ENCODE measurements around the gene HCAR1.

The HCAR1 gene

GRCh38 chr12:122738571-122738970 is 7.9 kb upstream of the HCAR1 start:
- H3K18ac ChIP-seq (ENCODE audit: low read length) = no peak overlapping the region
- no peaks in the 10 kb centered on the region for H3K79me2 ChIP-seq (ENCODE audit: control insufficient read depth, insufficient read depth, low read length)
- no peak overlapping the region for H2BK5ac ChIP-seq (ENCODE audit: low read length)
- no peak for DNase-seq
- H4K5ac ChIP-seq (ENCODE audit: low read length) = no peak overlapping the region
- no peak overlapping the region for H3K4me2 ChIP-seq (ENCODE audit: low read length)
- no peak overlapping the region for H3K56ac ChIP-seq (ENCODE audit: low read length)
- no peak overlapping the region for H2BK120ac ChIP-seq (ENCODE audit: low read depth, low read length)
- no peaks in the 10 kb centered on the region for H3K4me1 ChIP-seq (ENCODE audit: control insufficient read depth, low read depth, low read length)
- H2BK15ac ChIP-seq (replicated peaks; ENCODE audit: low read depth) = no peak overlapping the region
- no peak overlapping the region for H3K9ac ChIP-seq (ENCODE audit: low read length)
- no peaks in the 10 kb centered on the region for H3K79me1 ChIP-seq (ENCODE audit: low read length)
- H3K27ac ChIP-seq (ENCODE audit: low read depth, low read length) = no peak overlapping the region
- H3K27me3 ChIP-seq (ENCODE audit: insufficient read depth, low read length, poor library complexity) = no peaks in the 10 kb centered on the region
- WGBS (ENCODE audit: extremely low coverage, insufficient coverage, low lambda C conversion rate) = no CpG with 5 or more reads among the region's 7 CpGs
- no peak overlapping the region for H3K4me3 ChIP-seq (ENCODE audit: low read length)
- no peak overlapping the region for H3K23ac ChIP-seq (ENCODE audit: low read length)
- H2AK5ac ChIP-seq (ENCODE audit: low read length) = no peak overlapping the region
- H3K4ac ChIP-seq (ENCODE audit: low read depth, low read length) = no peak overlapping the region
- no peaks in the 10 kb centered on the region for H3K36me3 ChIP-seq (ENCODE audit: control insufficient read depth, insufficient read depth, low read length)
- H4K8ac ChIP-seq (ENCODE audit: low read depth, low read length) = no peak overlapping the region

DNA sequence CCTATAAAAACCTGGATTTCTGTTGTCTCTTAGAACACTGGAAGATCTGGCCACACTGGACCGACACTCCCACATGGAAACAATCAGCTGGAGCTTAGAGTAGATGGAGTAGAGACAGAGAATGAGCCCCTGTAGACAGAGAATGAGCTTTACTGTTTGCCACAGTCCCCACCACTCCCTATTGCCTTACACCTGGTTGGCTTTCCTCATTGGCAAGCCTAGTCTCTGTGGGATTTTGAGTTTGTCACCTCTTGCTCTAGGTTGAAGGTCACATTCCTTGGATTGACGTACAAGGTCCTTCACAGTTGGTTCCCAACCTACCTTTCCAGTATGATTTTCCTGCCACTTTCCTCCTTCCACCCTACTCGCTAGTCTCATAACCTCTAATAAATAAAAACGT is 2.0 kb upstream of the HCAR1 start:
- Histone ChIP-seq H3K18ac (ENCODE audit: low read length) (no peak overlapping the region), H3K56ac (ENCODE audit: low read length) (no peak overlapping the region), H2AK5ac (ENCODE audit: low read length) (no peak overlapping the region), H3K4me2 (ENCODE audit: low read length) (no peak overlapping the region), H3K4ac (ENCODE audit: low read depth, low read length) (no peak overlapping the region), H2BK5ac (ENCODE audit: low read length) (no peak overlapping the region), H4K5ac (ENCODE audit: low read length) (no peak overlapping the region), H2BK120ac (ENCODE audit: low read depth, low read length) (no peak overlapping the region), H3K27me3 (ENCODE audit: insufficient read depth, low read length, poor library complexity) (no peaks in the 10 kb centered on the region), H3K9ac (ENCODE audit: low read length) (no peak overlapping the region), H3K79me2 (ENCODE audit: control insufficient read depth, insufficient read depth, low read length) (no peaks in the 10 kb centered on the region), H3K23ac (ENCODE audit: low read length) (no peak overlapping the region), H3K4me3 (ENCODE audit: low read length) (no peak overlapping the region), H3K4me1 (ENCODE audit: control insufficient read depth, low read depth, low read length) (no peaks in the 10 kb centered on the region), H2BK15ac (replicated peaks; ENCODE audit: low read depth) (no peak overlapping the region), H4K8ac (ENCODE audit: low read depth, low read length) (no peak overlapping the region), H3K79me1 (ENCODE audit: low read length) (no peaks in the 10 kb centered on the region), H3K36me3 (ENCODE audit: control insufficient read depth, insufficient read depth, low read length) (no peaks in the 10 kb centered on the region), H3K27ac (ENCODE audit: low read depth, low read length) (no peak overlapping the region)
- no CpG with 5 or more reads among the region's 4 CpGs for WGBS (ENCODE audit: extremely low coverage, insufficient coverage, low lambda C conversion rate)
- DNase-seq = no peak

- no CpG with 5 or more reads among the region's 3 CpGs for WGBS (ENCODE audit: extremely low coverage, insufficient coverage, low lambda C conversion rate)
- Histone ChIP-seq H3K18ac (ENCODE audit: low read length) (no peak overlapping the region), H2BK5ac (ENCODE audit: low read length) (no peak overlapping the region), H3K79me1 (ENCODE audit: low read length) (no peaks in the 10 kb centered on the region), H3K56ac (ENCODE audit: low read length) (no peak overlapping the region), H2BK15ac (replicated peaks; ENCODE audit: low read depth) (no peak overlapping the region), H3K4me3 (ENCODE audit: low read length) (no peak overlapping the region), H3K79me2 (ENCODE audit: control insufficient read depth, insufficient read depth, low read length) (no peaks in the 10 kb centered on the region), H3K9ac (ENCODE audit: low read length) (no peak overlapping the region), H3K4me2 (ENCODE audit: low read length) (no peak overlapping the region), H3K27ac (ENCODE audit: low read depth, low read length) (no peak overlapping the region), H4K5ac (ENCODE audit: low read length) (no peak overlapping the region), H3K23ac (ENCODE audit: low read length) (no peak overlapping the region), H3K4me1 (ENCODE audit: control insufficient read depth, low read depth, low read length) (no peaks in the 10 kb centered on the region), H4K8ac (ENCODE audit: low read depth, low read length) (no peak overlapping the region), H3K36me3 (ENCODE audit: control insufficient read depth, insufficient read depth, low read length) (no peaks in the 10 kb centered on the region), H2AK5ac (ENCODE audit: low read length) (no peak overlapping the region), H3K27me3 (ENCODE audit: insufficient read depth, low read length, poor library complexity) (no peaks in the 10 kb centered on the region), H3K4ac (ENCODE audit: low read depth, low read length) (no peak overlapping the region), H2BK120ac (ENCODE audit: low read depth, low read length) (no peak overlapping the region)
- DNase-seq = no peak
Measured at GRCh38 chr12:122732170-122732569, 1.5 kb upstream of the HCAR1 start.

DNA sequence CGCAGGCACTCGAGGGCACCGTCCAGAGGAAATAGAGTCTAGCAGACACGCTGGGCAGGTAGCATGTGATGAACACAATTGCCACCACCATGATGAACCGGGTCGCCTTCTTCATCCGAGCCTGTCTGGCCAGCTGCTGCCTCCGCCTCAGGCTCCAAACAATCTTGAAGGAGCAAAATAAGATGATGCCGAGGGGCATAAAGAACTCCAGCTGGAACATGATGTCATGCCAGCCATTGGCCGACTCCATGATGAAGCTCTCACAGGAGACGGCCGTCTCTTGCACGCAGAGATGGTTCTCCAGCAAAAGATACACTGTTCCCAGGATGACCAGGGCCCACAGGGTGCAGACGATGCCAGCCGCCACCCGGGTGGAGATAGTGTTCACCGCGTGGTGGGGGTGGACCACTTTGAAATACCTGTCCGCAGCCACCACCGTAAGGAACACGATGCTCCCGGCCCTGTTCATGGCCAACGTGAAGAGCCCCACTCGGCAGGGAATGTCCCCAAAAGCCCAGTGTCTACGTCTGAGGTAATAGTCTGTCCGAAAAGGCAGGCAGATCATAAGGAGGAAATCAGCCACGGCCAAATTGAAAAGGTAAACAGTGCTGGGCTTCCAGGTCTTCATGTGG is 945 bp downstream of the HCAR1 start:
- Histone ChIP-seq H3K4ac (ENCODE audit: low read depth, low read length) (no peak overlapping the region), H2AK5ac (ENCODE audit: low read length) (peak overlapping the region; percentile 18), H2BK5ac (ENCODE audit: low read length) (no peak overlapping the region), H3K4me3 (ENCODE audit: low read length) (no peak overlapping the region), H3K79me2 (ENCODE audit: control insufficient read depth, insufficient read depth, low read length) (no peaks in the 10 kb centered on the region), H3K27ac (ENCODE audit: low read depth, low read length) (no peak overlapping the region), H3K9ac (ENCODE audit: low read length) (no peak overlapping the region), H3K36me3 (ENCODE audit: control insufficient read depth, insufficient read depth, low read length) (no peaks in the 10 kb centered on the region), H3K4me1 (ENCODE audit: control insufficient read depth, low read depth, low read length) (no peaks in the 10 kb centered on the region), H3K23ac (ENCODE audit: low read length) (peak overlapping the region; percentile 66), H3K4me2 (ENCODE audit: low read length) (no peak overlapping the region), H3K18ac (ENCODE audit: low read length) (no peak overlapping the region), H3K27me3 (ENCODE audit: insufficient read depth, low read length, poor library complexity) (no peaks in the 10 kb centered on the region), H4K5ac (ENCODE audit: low read length) (no peak overlapping the region), H2BK15ac (replicated peaks; ENCODE audit: low read depth) (no peak overlapping the region), H2BK120ac (ENCODE audit: low read depth, low read length) (no peak overlapping the region), H3K79me1 (ENCODE audit: low read length) (no peaks in the 10 kb centered on the region), H4K8ac (ENCODE audit: low read depth, low read length) (no peak overlapping the region), H3K56ac (ENCODE audit: low read length) (peak overlapping the region; percentile 42)
- no CpG with 5 or more reads among the region's 27 CpGs for WGBS (ENCODE audit: extremely low coverage, insufficient coverage, low lambda C conversion rate)
- no peak for DNase-seq

- no peak overlapping the region for H2BK120ac ChIP-seq (ENCODE audit: low read depth, low read length)
- no peaks in the 10 kb centered on the region for H3K27me3 ChIP-seq (ENCODE audit: insufficient read depth, low read length, poor library complexity)
- no peak overlapping the region for H2BK15ac ChIP-seq (replicated peaks; ENCODE audit: low read depth)
- H3K36me3 ChIP-seq (ENCODE audit: control insufficient read depth, insufficient read depth, low read length) = no peaks in the 10 kb centered on the region
- no peaks in the 10 kb centered on the region for H3K4me1 ChIP-seq (ENCODE audit: control insufficient read depth, low read depth, low read length)
- no peaks in the 10 kb centered on the region for H3K79me1 ChIP-seq (ENCODE audit: low read length)
- no peak overlapping the region for H4K5ac ChIP-seq (ENCODE audit: low read length)
- DNase-seq = peak; percentile 92
- WGBS (ENCODE audit: extremely low coverage, insufficient coverage, low lambda C conversion rate) = no CpG with 5 or more reads among the region's 5 CpGs
- no peak overlapping the region for H3K4me2 ChIP-seq (ENCODE audit: low read length)
- peak overlapping the region; percentile 59 for H3K56ac ChIP-seq (ENCODE audit: low read length)
- no peak overlapping the region for H3K9ac ChIP-seq (ENCODE audit: low read length)
- H2BK5ac ChIP-seq (ENCODE audit: low read length) = no peak overlapping the region
- no peak overlapping the region for H3K23ac ChIP-seq (ENCODE audit: low read length)
- H2AK5ac ChIP-seq (ENCODE audit: low read length) = no peak overlapping the region
- no peak overlapping the region for H3K4ac ChIP-seq (ENCODE audit: low read depth, low read length)
- peak overlapping the region; percentile 74 for H3K27ac ChIP-seq (ENCODE audit: low read depth, low read length)
- no peak overlapping the region for H3K18ac ChIP-seq (ENCODE audit: low read length)
- H3K4me3 ChIP-seq (ENCODE audit: low read length) = no peak overlapping the region
- H3K79me2 ChIP-seq (ENCODE audit: control insufficient read depth, insufficient read depth, low read length) = no peaks in the 10 kb centered on the region
- H4K8ac ChIP-seq (ENCODE audit: low read depth, low read length) = no peak overlapping the region
Measured at GRCh38 chr12:122726080-122726558, 4.5 kb downstream of the HCAR1 start.
